Prostate gland (tissue), 2 donors: ENCODE measurements around the gene CEP55.

ENCODE experiments used
- CTCF ChIP-seq, 4 experiments: fragments of 200-600 bp in 2 of 4; fragments of 450-650 bp in 2 of 4; sonication (generic) in 2 of 4; IDR thresholded peaks; 1 replicate in 3 of 4; 2 replicates in 1 of 4; pipeline ENCODE4 v1.5.1; 2016 to 2019; ENCODE audit warnings: antibody characterized with exemption in 4 of 4, mild to moderate bottlenecking in 2 of 4, moderate library complexity in 2 of 4
- POLR2A ChIP-seq: fragments of 450-650 bp; IDR thresholded peaks from one replicate; pipeline ENCODE4 v1.6.1; 2016; ENCODE audit warnings: antibody characterized with exemption, mild to moderate bottlenecking

- TF ChIP-seq CTCF (IDR thresholded peaks at IDR 0.05) (no peak), POLR2A (no peak)
These were observed 38.9 kb upstream of the CEP55 start for GRCh38 chr10:93457511-93457910.
